Right lobe of liver (tissue), 6 donors: ENCODE data around the gene MYRIP. TPM values are rescaled to one million over a fixed set of nuclear protein-coding genes. Genes with fewer than 3 reads are reported as not detected.

Source experiments
- ATAC-seq, 4 donors: fragments of 200-7000 bp; cut with Tn5 transposase; one replicate each; pipeline ENCODE4 v1.9.1; 2020; ENCODE audit warnings: mild to moderate bottlenecking in 4 of 4, moderate library complexity in 4 of 4
- DNase-seq, 3 donors: peaks; one replicate each; pipeline ENCODE4 v3.0.0-alpha.2; 2020
- H3K27ac ChIP-seq, 3 donors: fragments of 200-600 bp; one replicate each; pipeline ENCODE4 v1.8.0; 2022
- H3K27me3 ChIP-seq, 2 donors: fragments of 200-600 bp; one replicate each; pipeline ENCODE4 v1.8.0; 2022
- H3K36me3 ChIP-seq, 4 donors: fragments of 200-600 bp; sonication (generic) in 1 of 4; one replicate each; pipeline versions ENCODE4 v1.5.1 to v1.8.0; 2017 to 2022; ENCODE audit warnings: control low read depth in 1 of 4
- H3K4me1 ChIP-seq, 4 donors: fragments of 200-600 bp; sonication (generic) in 1 of 4; one replicate each; pipeline versions ENCODE4 v1.5.1 to v1.8.0; 2017 to 2022; ENCODE audit warnings: control low read depth in 1 of 4
- H3K4me3 ChIP-seq, 3 donors: fragments of 200-600 bp; one replicate each; pipeline ENCODE4 v1.8.0; 2022
- H3K9me3 ChIP-seq, 4 donors: fragments of 200-600 bp; sonication (generic) in 1 of 4; one replicate each; pipeline versions ENCODE4 v1.5.1 to v1.8.0; 2017 to 2022; ENCODE audit warnings: control low read depth in 1 of 4
- POLR2A ChIP-seq: fragments of 450-650 bp; IDR thresholded peaks from one replicate; pipeline ENCODE4 v1.6.1; 2017; ENCODE audit warnings: antibody characterized with exemption, mild to moderate bottlenecking
- WGBS: methylation state at CpG from one replicate; pipeline ENCODE4 v1.1.6; 2018; ENCODE audit warnings: low coverage, low lambda C conversion rate; ENCODE audit not compliant: insufficient coverage; ENCODE audit errors: missing lambda C conversion rate; 5-methylcytosine and 5-hydroxymethylcytosine counted together
- intact Hi-C, 2 donors: fragments of 100-400 bp; cut with DNase I; formaldehyde crosslinking; loops; one replicate each; pipeline versions ENCODE4 v1.11.2 to v1.14.1; 2022
- total RNA-seq, 6 experiments: library from RNA; depleted of rRNA in 2 of 6; stranded (reverse); fragments of >200 nt in 2 of 6; fragmentation: NEBNext Ultra II Directional in 3 of 6; extraction: Animal tissue kit (Norgen Biotek cat#: 25700) in 3 of 6; gene quantifications; one replicate each; pipeline versions ENCODE4 v1.1.0 to v1.2.4, GENCODE V29; 2016 to 2023
- TF ChIP-seq, protein P1 (sequence below), 4 donors: fragments of 200-600 bp in 3 of 4; fragments of 450-650 bp in 1 of 4; IDR thresholded peaks; one replicate each; pipeline versions ENCODE4 v1.5.1 to v1.8.0; 2016 to 2022; ENCODE audit warnings: antibody characterized with exemption in 4 of 4, mild to moderate bottlenecking in 2 of 4
- donor health status: DM: no; HTN: yes; CAD: no.
- donor health status: DM: no; HTN: no; CAD: no.
- donor health status: DM: no; HTN: no; CAD: no.
- donor health status: DM: no; HTN: yes; CAD: no.
- donor health status: DM: no; HTN: yes; CAD: no.

MYRIP gene
- total RNA-seq, 6 experiments from 2014 or later, result 14.3 to 23.2 (median 19.0) TPM

DNA sequence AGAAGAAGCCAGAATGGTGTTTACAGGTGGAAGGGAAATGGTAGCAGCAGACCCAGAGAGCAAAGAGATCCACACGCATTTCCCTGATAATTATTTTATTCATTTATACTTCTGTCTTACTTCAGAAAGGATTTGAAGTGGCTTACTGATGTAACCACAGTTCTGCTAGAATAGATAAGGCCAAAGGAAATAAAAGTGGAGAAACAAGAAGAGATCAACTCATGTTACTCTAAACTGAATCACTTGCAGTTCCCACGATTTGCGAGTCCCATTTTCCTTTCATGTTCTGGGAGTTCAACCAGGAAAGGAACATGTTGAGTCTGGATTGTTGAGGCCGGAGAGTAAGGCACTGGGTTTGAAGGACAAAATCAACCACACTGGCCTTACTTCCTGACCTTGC, 151.8 kb downstream of the MYRIP start:
- ATAC-seq, result peak in 3 of 4 donors; percentile 52 to 77 (median 65)
- no peak for DNase-seq
- intact Hi-C loops, result no loop called here
- WGBS, result 40% methylated on average over 3 of the region's 4 CpGs
- TF ChIP-seq, protein P1, sequence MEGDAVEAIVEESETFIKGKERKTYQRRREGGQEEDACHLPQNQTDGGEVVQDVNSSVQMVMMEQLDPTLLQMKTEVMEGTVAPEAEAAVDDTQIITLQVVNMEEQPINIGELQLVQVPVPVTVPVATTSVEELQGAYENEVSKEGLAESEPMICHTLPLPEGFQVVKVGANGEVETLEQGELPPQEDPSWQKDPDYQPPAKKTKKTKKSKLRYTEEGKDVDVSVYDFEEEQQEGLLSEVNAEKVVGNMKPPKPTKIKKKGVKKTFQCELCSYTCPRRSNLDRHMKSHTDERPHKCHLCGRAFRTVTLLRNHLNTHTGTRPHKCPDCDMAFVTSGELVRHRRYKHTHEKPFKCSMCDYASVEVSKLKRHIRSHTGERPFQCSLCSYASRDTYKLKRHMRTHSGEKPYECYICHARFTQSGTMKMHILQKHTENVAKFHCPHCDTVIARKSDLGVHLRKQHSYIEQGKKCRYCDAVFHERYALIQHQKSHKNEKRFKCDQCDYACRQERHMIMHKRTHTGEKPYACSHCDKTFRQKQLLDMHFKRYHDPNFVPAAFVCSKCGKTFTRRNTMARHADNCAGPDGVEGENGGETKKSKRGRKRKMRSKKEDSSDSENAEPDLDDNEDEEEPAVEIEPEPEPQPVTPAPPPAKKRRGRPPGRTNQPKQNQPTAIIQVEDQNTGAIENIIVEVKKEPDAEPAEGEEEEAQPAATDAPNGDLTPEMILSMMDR (IDR thresholded peaks at IDR 0.05), result no peak
- TF ChIP-seq POLR2A, result no peak
- Histone ChIP-seq H3K4me3 (no peak overlapping the region), H3K4me1 (no peaks in the 10 kb centered on the region), H3K27ac (peak overlapping the region in 1 of 3 donors; percentile 57), H3K36me3 (no peaks in the 10 kb centered on the region), H3K9me3 (no peaks in the 10 kb centered on the region), H3K27me3 (no peaks in the 10 kb centered on the region)

DNA sequence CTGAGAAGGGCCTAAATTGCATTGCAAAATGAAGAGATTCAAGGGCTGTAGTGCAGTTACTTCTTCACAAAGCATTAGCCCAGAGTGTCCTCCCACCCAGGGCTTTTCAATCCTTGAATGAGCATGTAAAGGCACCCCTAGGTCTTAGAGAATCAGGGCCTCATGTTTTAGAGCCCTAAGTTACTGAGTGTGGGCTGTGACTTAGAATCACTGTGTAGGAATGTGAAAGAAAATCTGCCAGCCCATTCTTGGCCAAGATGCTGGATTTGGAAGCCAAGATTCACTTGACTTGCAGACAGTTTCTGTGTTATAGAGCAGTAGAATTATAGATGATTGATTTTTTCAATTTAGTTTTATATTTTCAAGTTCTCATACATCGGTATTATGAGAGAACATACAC, 153.2 kb downstream of the MYRIP start:
- no peak for ATAC-seq
- TF ChIP-seq POLR2A, result no peak
- TF ChIP-seq, protein P1 (IDR thresholded peaks at IDR 0.05), result no peak
- H3K4me3 ChIP-seq, result no peak overlapping the region
- WGBS, result 73% methylated on average over 1 of the region's 1 CpG
- H3K27me3 ChIP-seq, result no peaks in the 10 kb centered on the region
- no peaks in the 10 kb centered on the region for H3K36me3 ChIP-seq
- H3K4me1 ChIP-seq, result no peaks in the 10 kb centered on the region
- intact Hi-C loops, result no loop called here
- DNase-seq, result no peak
- H3K9me3 ChIP-seq, result no peaks in the 10 kb centered on the region
- no peak overlapping the region for H3K27ac ChIP-seq

DNA sequence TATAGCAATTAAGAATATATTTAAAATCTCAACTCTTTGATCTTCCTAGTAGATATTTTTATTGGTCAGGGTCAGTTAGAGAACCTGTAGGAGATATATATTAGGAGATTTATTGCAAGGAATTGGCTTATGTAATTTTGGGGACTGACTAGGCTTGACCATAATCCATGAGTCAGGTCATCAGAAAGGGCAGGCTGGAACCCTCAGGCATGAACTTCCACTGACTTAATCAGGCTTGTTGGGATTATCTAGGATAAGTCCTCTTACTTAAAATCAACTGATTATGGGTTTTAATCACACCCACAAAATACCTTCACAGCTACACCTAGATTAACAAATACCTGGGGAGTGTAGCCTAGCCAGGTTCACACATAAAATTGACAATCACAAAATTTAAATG, 156.1 kb downstream of the MYRIP start:
- no peak for TF ChIP-seq POLR2A
- TF ChIP-seq, protein P1 (IDR thresholded peaks at IDR 0.05), result no peak
- H3K27me3 ChIP-seq, result no peaks in the 10 kb centered on the region
- no peak for ATAC-seq
- intact Hi-C loops, result no loop called here
- no peaks in the 10 kb centered on the region for H3K36me3 ChIP-seq
- H3K27ac ChIP-seq, result no peak overlapping the region
- H3K4me1 ChIP-seq, result no peaks in the 10 kb centered on the region
- H3K9me3 ChIP-seq, result no peaks in the 10 kb centered on the region
- DNase-seq, result no peak
- no peak overlapping the region for H3K4me3 ChIP-seq

DNA sequence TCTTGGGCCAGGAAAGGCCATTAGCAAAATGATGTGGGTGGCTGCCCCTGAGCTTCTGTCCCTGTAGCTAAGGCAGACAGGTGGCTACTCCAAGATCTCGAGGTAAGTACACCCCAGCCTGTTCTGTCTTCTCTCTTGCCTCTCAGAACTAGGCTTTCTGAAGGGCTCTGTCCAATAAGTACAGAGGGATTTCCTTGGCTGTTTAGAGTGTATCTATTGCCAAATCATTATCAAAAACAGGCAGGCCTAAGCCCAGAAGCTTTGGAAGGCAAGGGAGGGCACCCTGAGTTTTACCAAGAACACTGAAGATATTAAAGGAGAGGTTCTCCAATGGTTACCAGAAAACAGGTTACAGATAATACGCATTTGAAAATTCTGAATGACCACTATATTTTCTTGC, 156.6 kb downstream of the MYRIP start:
- no peak for ATAC-seq
- Histone ChIP-seq H3K9me3 (no peaks in the 10 kb centered on the region), H3K27ac (no peak overlapping the region), H3K27me3 (no peaks in the 10 kb centered on the region), H3K4me1 (no peaks in the 10 kb centered on the region), H3K36me3 (no peaks in the 10 kb centered on the region), H3K4me3 (no peak overlapping the region)
- DNase-seq, result no peak
- 80% methylated on average over 2 of the region's 2 CpGs for WGBS
- TF ChIP-seq, protein P1 (IDR thresholded peaks at IDR 0.05), result no peak
- no peak for TF ChIP-seq POLR2A
- intact Hi-C loops, result no loop called here

DNA sequence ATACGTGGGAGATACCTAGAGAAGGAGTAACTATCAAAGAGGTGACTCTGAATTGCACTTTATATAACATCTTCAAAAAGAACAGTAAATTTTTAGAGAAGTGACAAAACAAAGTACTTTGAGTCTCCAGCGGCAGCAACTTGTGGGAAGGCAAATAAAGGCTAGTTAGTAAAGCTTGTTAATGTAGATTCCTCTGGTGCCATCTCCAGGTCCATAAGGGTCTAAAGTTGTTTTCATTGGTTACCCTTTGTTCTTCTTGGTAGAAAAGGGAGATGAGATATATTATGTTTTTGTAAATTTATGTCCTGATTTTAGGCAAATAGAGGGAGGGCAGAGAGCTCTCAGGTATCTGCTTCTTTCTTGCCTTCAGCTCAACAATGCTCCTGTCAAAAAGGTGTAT, 161.6 kb downstream of the MYRIP start:
- TF ChIP-seq, protein P1 (IDR thresholded peaks at IDR 0.05), result no peak
- TF ChIP-seq POLR2A, result no peak
- Histone ChIP-seq H3K4me3 (no peak overlapping the region), H3K9me3 (no peaks in the 10 kb centered on the region), H3K27ac (no peak overlapping the region), H3K4me1 (no peaks in the 10 kb centered on the region), H3K27me3 (no peaks in the 10 kb centered on the region), H3K36me3 (no peaks in the 10 kb centered on the region)
- 89% methylated on average over 2 of the region's 2 CpGs for WGBS
- DNase-seq (no peak), ATAC-seq (no peak)
- intact Hi-C loops, result no loop called here
